SK-N-SH (cell line): ENCODE measurements around the gene SHROOM1. TPM values are rescaled to one million over a fixed set of nuclear protein-coding genes. Genes with fewer than 3 reads are reported as not detected.

Source experiments
- CTCF ChIA-PET: fragments of 300-600, 350-600 bp; formaldehyde crosslinking; extraction: SDS; loops from one replicate; lab custom pipeline; 2021; lab: Yijun Ruan, JAX
- POLR2A ChIA-PET: fragments of 350-600 bp; sonication (Branson Sonifier 250); formaldehyde crosslinking; extraction: SDS; loops from one replicate; lab custom pipeline; 2020; ENCODE audit warnings: antibody characterized with exemption, inconsistent platforms; lab: Yijun Ruan, JAX
- DNase-seq: peaks from one replicate; pipeline ENCODE4 v3.0.0; 2012
- H2AFZ ChIP-seq: fragments of 200-600 bp; sonication (generic); 2 replicates; pipeline ENCODE4 v1.8.1; 2016; ENCODE audit warnings: antibody characterized with exemption, mild to moderate bottlenecking, low read depth
- H3F3A ChIP-seq: fragments of 200-600 bp; sonication (generic); replicated peaks from 2 replicates; pipeline ENCODE3; 2016; ENCODE audit warnings: antibody characterized with exemption, mild to moderate bottlenecking; ENCODE audit not compliant: insufficient read depth
- H3K27ac ChIP-seq, 2 experiments: fragments of 200-500 bp in 1 of 2; fragments of 200-600 bp in 1 of 2; sonication (Bioruptor generic) in 1 of 2; sonication (generic), shearing (Covaris generic) in 1 of 2; 2 replicates each; pipeline versions ENCODE4 v1.5.1 to v1.6.1; 2014 to 2016; ENCODE audit warnings: low read depth in 2 of 2, inconsistent platforms in 1 of 2, low read length in 1 of 2, mild to moderate bottlenecking in 1 of 2, mixed read lengths in 1 of 2
- H3K27me3 ChIP-seq: fragments of 200-600 bp; sonication (generic), shearing (Covaris generic); 2 replicates; pipeline ENCODE4 v1.6.1; 2016; ENCODE audit warnings: mixed run types; ENCODE audit not compliant: insufficient read depth
- H3K36me3 ChIP-seq, 2 experiments: fragments of 200-500 bp in 1 of 2; fragments of 200-600 bp in 1 of 2; sonication (Bioruptor generic) in 1 of 2; sonication (generic) in 1 of 2; replicated peaks in 1 of 2; 2 replicates each; pipeline versions ENCODE3 to v1.5.1; 2014 to 2016; ENCODE audit warnings: low read length in 1 of 2, mild to moderate bottlenecking in 1 of 2; ENCODE audit not compliant: insufficient read depth in 2 of 2, control insufficient read depth in 1 of 2
- H3K4me1 ChIP-seq, 2 experiments: fragments of 200-500 bp in 1 of 2; fragments of 200-600 bp in 1 of 2; sonication (Bioruptor generic) in 1 of 2; sonication (generic), shearing (Covaris generic) in 1 of 2; 2 replicates each; pipeline versions ENCODE4 v1.5.1 to v1.6.1; 2014 to 2016; ENCODE audit warnings: low read depth in 1 of 2, low read length in 1 of 2, mixed run types in 1 of 2; ENCODE audit not compliant: insufficient read depth in 2 of 2, control insufficient read depth in 1 of 2
- H3K4me2 ChIP-seq: fragments of 200-600 bp; sonication (generic), shearing (Covaris generic); 2 replicates; pipeline ENCODE4 v1.6.1; 2017; ENCODE audit warnings: mixed run types
- H3K4me3 ChIP-seq, 2 experiments: fragments of 200-500 bp in 1 of 2; fragments of 200-600 bp in 1 of 2; sonication (Bioruptor generic) in 1 of 2; sonication (generic), shearing (Covaris generic) in 1 of 2; 2 replicates each; pipeline versions ENCODE4 v1.5.1 to v1.8.1; 2014 to 2016; ENCODE audit warnings: low read depth in 2 of 2, inconsistent platforms in 1 of 2, low read length in 1 of 2, mild to moderate bottlenecking in 1 of 2, mixed read lengths in 1 of 2, moderate library complexity in 1 of 2
- H3K79me2 ChIP-seq: fragments of 200-600 bp; sonication (generic); 2 replicates; pipeline ENCODE4 v1.8.1; 2017; ENCODE audit warnings: mild to moderate bottlenecking; ENCODE audit not compliant: insufficient read depth
- H3K9ac ChIP-seq: fragments of 200-600 bp; sonication (generic); 2 replicates; pipeline ENCODE4 v1.6.1; 2017; ENCODE audit warnings: mixed run types
- H3K9me2 ChIP-seq: fragments of 200-600 bp; sonication (generic); 2 replicates; pipeline ENCODE4 v1.6.1; 2017; ENCODE audit warnings: mixed run types
- H3K9me3 ChIP-seq: fragments of 200-600 bp; sonication (generic); 2 replicates; pipeline ENCODE4 v1.6.1; 2017; ENCODE audit warnings: mixed run types, mild to moderate bottlenecking, moderate library complexity
- H4K20me1 ChIP-seq: fragments of 200-600 bp; sonication (generic); 2 replicates; pipeline ENCODE4 v1.6.1; 2017; ENCODE audit warnings: mild to moderate bottlenecking, mixed run types; ENCODE audit not compliant: insufficient read depth
- CHD2 ChIP-seq: fragments of 150-350 bp; IDR thresholded peaks from 2 replicates; pipeline ENCODE4 v1.6.1; 2018; ENCODE audit warnings: low read length; ENCODE audit not compliant: partially characterized antibody
- EP300 ChIP-seq, 2 experiments: IDR thresholded peaks; 2 replicates each; pipeline versions ENCODE4 v1.4.0 to v1.6.1; 2012; ENCODE audit warnings: borderline replicate concordance in 1 of 2, low read depth in 1 of 2, low read length in 1 of 2
- EZH2phosphoT487 ChIP-seq: fragments of 200-600 bp; sonication (generic); IDR thresholded peaks from 2 replicates; pipeline ENCODE4 v1.6.1; 2017; ENCODE audit warnings: low read depth, mixed run types, mild to moderate bottlenecking, antibody characterized with exemption, moderate library complexity, borderline replicate concordance
- FOSL2 ChIP-seq: IDR thresholded peaks from 2 replicates; pipeline ENCODE4 v1.4.0; 2012; ENCODE audit warnings: low read depth, mild to moderate bottlenecking, moderate library complexity, borderline replicate concordance
- FOXM1 ChIP-seq: IDR thresholded peaks from 2 replicates; pipeline ENCODE4 v1.4.0; 2012; ENCODE audit warnings: low read depth, mild to moderate bottlenecking
- GABPA ChIP-seq: IDR thresholded peaks from 2 replicates; pipeline ENCODE4 v1.4.0; 2012; ENCODE audit warnings: low read depth, mild to moderate bottlenecking
- JUND ChIP-seq: IDR thresholded peaks from 2 replicates; pipeline ENCODE4 v1.4.0; 2012
- RAD21 ChIP-seq: IDR thresholded peaks from 2 replicates; pipeline ENCODE4 v1.6.1; 2012; ENCODE audit warnings: mild to moderate bottlenecking, low read length
- RFX5 ChIP-seq: IDR thresholded peaks from 2 replicates; pipeline ENCODE4 v1.6.1; 2012; ENCODE audit warnings: mild to moderate bottlenecking, improper control_type of control experiment, low read length
- RXRA ChIP-seq: IDR thresholded peaks from 2 replicates; pipeline ENCODE4 v1.4.0; 2012; ENCODE audit warnings: low read depth, mild to moderate bottlenecking, borderline replicate concordance
- TAF1 ChIP-seq: IDR thresholded peaks from 2 replicates; pipeline ENCODE4 v1.6.1; 2012; ENCODE audit warnings: low read depth, mild to moderate bottlenecking, low read length, moderate library complexity, borderline replicate concordance
- TEAD4 ChIP-seq: IDR thresholded peaks from 2 replicates; pipeline ENCODE4 v1.4.0; 2012; ENCODE audit warnings: mild to moderate bottlenecking, borderline replicate concordance; ENCODE audit not compliant: insufficient read depth
- USF2 ChIP-seq: fragments of 150-350 bp; IDR thresholded peaks from 2 replicates; pipeline ENCODE4 v1.6.1; 2017; ENCODE audit warnings: antibody characterized with exemption, low read length, low read depth, borderline replicate concordance
- YY1 ChIP-seq: IDR thresholded peaks from 2 replicates; pipeline ENCODE4 v1.4.0; 2012; ENCODE audit warnings: low read depth, mild to moderate bottlenecking
- WGBS: methylation state at CpG from one replicate; pipeline ENCODE4 v1.1.6; 2017; ENCODE audit warnings: low lambda C conversion rate; 5-methylcytosine and 5-hydroxymethylcytosine counted together
- polyA plus RNA-seq, 3 experiments: library from polyadenylated mRNA; depleted of rRNA; stranded (reverse); fragments of >200 nt; gene quantifications; 2 replicates each; pipeline ENCODE4 v1.2.3, GENCODE V29; 2012
- TF ChIP-seq, protein P1 (sequence below): IDR thresholded peaks from 2 replicates; pipeline ENCODE4 v1.4.0; 2012; ENCODE audit warnings: low read depth, borderline replicate concordance
- TF ChIP-seq, protein P2 (sequence below): IDR thresholded peaks from 2 replicates; pipeline ENCODE4 v1.4.0; 2012; ENCODE audit warnings: low read depth
- TF ChIP-seq, protein P3 (sequence below): IDR thresholded peaks from 2 replicates; pipeline ENCODE4 v1.4.0; 2012; ENCODE audit warnings: low read depth, borderline replicate concordance

SHROOM1 gene
- polyA plus RNA-seq, 1 of the 3 experiments (the other 2 are of a cell fraction), result 3.8 TPM

DNA sequence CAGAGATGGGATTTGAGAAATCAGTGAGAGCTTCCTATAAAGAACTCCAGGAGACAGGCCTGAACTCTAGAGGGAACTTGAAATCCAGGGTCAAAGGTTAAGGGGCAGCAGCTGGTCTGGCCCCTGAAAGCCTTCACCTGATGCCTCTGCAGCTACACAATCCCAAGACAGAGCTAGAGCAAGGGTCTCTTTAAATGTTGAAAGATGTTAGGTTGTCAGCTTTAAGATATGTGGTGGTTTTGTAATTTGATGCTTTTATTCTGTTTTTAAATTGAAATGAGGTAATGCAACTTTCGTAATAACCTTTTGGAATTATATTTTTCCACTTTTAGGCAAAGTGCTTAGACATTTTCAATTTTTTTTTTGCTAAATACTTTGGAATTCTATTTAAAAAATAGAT lies 15.0 kb downstream of the SHROOM1 start:
- H3K4me3 ChIP-seq, result no peak overlapping the region
- no peak overlapping the region for H3K4me2 ChIP-seq
- ChIA-PET POLR2A (interaction anchor here (0.6 kb wide), 1 partner anchor 60 kb away, joined by 3 read pairs; no protein-coding TSS in a partner anchor), CTCF (interaction anchor here (0.8 to 3.0 kb wide), 5 partner anchors 9 to 288 kb away, joined by 3 to 28 read pairs (median 6); partner anchors contain the start of genes CCNI2 and SHROOM1)
- H3K4me1 ChIP-seq, result peaks cover 0 to 2% of the 10 kb centered on the region in 2 experiments; a peak in 2 of 4 replicates
- no peak overlapping the region for H2AFZ ChIP-seq
- no peak for DNase-seq
- H3K27me3 ChIP-seq, result no peaks in the 10 kb centered on the region
- H3K9ac ChIP-seq, result no peak overlapping the region
- no peak overlapping the region for H3K27ac ChIP-seq
- 64% methylated on average over 1 of the region's 1 CpG for WGBS
- H4K20me1 ChIP-seq, result no peaks in the 10 kb centered on the region
- no peaks in the 10 kb centered on the region for H3K79me2 ChIP-seq
- H3K36me3 ChIP-seq, result no peaks in the 10 kb centered on the region
- TF ChIP-seq EP300 (IDR thresholded peaks at IDR 0.05; ENCODE audit: borderline replicate concordance in 1 of 2, low read depth in 1 of 2, low read length in 1 of 2), result no peak
- no peak for TF ChIP-seq RAD21
- TF ChIP-seq, protein P1, sequence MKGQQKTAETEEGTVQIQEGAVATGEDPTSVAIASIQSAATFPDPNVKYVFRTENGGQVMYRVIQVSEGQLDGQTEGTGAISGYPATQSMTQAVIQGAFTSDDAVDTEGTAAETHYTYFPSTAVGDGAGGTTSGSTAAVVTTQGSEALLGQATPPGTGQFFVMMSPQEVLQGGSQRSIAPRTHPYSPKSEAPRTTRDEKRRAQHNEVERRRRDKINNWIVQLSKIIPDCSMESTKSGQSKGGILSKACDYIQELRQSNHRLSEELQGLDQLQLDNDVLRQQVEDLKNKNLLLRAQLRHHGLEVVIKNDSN, result no peak
- TF ChIP-seq CHD2, result no peak
- TF ChIP-seq RXRA, result no peak
- TF ChIP-seq FOSL2, result no peak
- TF ChIP-seq GABPA, result no peak
- no peak for TF ChIP-seq FOXM1
- TF ChIP-seq RFX5, result no peak
- TF ChIP-seq YY1, result no peak
- no peak for TF ChIP-seq TEAD4
- TF ChIP-seq EZH2phosphoT487, result no peak
- TF ChIP-seq USF2, result no peak
- TF ChIP-seq, protein P2, sequence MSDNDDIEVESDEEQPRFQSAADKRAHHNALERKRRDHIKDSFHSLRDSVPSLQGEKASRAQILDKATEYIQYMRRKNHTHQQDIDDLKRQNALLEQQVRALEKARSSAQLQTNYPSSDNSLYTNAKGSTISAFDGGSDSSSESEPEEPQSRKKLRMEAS, result no peak
- TF ChIP-seq, protein P3, sequence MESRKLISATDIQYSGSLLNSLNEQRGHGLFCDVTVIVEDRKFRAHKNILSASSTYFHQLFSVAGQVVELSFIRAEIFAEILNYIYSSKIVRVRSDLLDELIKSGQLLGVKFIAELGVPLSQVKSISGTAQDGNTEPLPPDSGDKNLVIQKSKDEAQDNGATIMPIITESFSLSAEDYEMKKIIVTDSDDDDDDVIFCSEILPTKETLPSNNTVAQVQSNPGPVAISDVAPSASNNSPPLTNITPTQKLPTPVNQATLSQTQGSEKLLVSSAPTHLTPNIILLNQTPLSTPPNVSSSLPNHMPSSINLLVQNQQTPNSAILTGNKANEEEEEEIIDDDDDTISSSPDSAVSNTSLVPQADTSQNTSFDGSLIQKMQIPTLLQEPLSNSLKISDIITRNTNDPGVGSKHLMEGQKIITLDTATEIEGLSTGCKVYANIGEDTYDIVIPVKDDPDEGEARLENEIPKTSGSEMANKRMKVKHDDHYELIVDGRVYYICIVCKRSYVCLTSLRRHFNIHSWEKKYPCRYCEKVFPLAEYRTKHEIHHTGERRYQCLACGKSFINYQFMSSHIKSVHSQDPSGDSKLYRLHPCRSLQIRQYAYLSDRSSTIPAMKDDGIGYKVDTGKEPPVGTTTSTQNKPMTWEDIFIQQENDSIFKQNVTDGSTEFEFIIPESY, result no peak
- no peak for TF ChIP-seq JUND
- no peak for TF ChIP-seq TAF1
- H3K9me2 ChIP-seq, result no peaks in the 10 kb centered on the region
- no peaks in the 10 kb centered on the region for H3K9me3 ChIP-seq
- peaks cover 20% of the 10 kb centered on the region for H3F3A ChIP-seq
